UCSD-AML1 (cell line): Measurements from ENCODE around the gene EPHA3.

Experiments used
- DNase-seq: peaks from one replicate; lab custom pipeline; 2025; ENCODE audit not compliant: unreplicated experiment; lab: John Stamatoyannopoulos, UW

Gene EPHA3

GRCh38 chr3:89144080-89144479, 36.7 kb downstream of the EPHA3 start:
- no peak for DNase-seq

GRCh38 chr3:89145995-89146394, 38.6 kb downstream of the EPHA3 start:
- DNase-seq, result no peak

- DNase-seq, result no peak
Measured at GRCh38 chr3:89154416-89154815, 47.0 kb downstream of the EPHA3 start.

- no peak for DNase-seq
Measured at GRCh38 chr3:89155811-89156210, 48.4 kb downstream of the EPHA3 start.

- no peak for DNase-seq
Measured at GRCh38 chr3:89157575-89157974, 50.2 kb downstream of the EPHA3 start.

GRCh38 chr3:89159605-89160004, 52.2 kb downstream of the EPHA3 start:
- DNase-seq, result no peak

- DNase-seq, result no peak
Measured at GRCh38 chr3:89164774-89165173, 57.4 kb downstream of the EPHA3 start.

- DNase-seq, result no peak
Measured at GRCh38 chr3:89165636-89166263, 58.3 kb downstream of the EPHA3 start.

- no peak for DNase-seq
Measured at GRCh38 chr3:89171687-89172545, 64.5 kb downstream of the EPHA3 start.

- DNase-seq, result no peak
Measured at GRCh38 chr3:89173546-89173945, 66.1 kb downstream of the EPHA3 start.

GRCh38 chr3:89179355-89180001, 72.1 kb downstream of the EPHA3 start:
- no peak for DNase-seq

- no peak for DNase-seq
Measured at GRCh38 chr3:89180334-89180733, 72.9 kb downstream of the EPHA3 start.

GRCh38 chr3:89182056-89182455, 74.6 kb downstream of the EPHA3 start:
- DNase-seq, result no peak

GRCh38 chr3:89184151-89184995, 77.0 kb downstream of the EPHA3 start:
- no peak for DNase-seq

GRCh38 chr3:89186456-89186855, 79.0 kb downstream of the EPHA3 start:
- DNase-seq, result no peak

- DNase-seq, result no peak
Measured at GRCh38 chr3:89198591-89198990, 91.2 kb downstream of the EPHA3 start.

- no peak for DNase-seq
Measured at GRCh38 chr3:89212619-89213018, 105.2 kb downstream of the EPHA3 start.

GRCh38 chr3:89216016-89216739, 108.8 kb downstream of the EPHA3 start:
- DNase-seq, result no peak

- DNase-seq, result no peak
Measured at GRCh38 chr3:89217148-89217685, 109.8 kb downstream of the EPHA3 start.

GRCh38 chr3:89221924-89222323, 114.5 kb downstream of the EPHA3 start:
- no peak for DNase-seq
